ENCODE data around the gene EYS.

The EYS gene

DNA sequence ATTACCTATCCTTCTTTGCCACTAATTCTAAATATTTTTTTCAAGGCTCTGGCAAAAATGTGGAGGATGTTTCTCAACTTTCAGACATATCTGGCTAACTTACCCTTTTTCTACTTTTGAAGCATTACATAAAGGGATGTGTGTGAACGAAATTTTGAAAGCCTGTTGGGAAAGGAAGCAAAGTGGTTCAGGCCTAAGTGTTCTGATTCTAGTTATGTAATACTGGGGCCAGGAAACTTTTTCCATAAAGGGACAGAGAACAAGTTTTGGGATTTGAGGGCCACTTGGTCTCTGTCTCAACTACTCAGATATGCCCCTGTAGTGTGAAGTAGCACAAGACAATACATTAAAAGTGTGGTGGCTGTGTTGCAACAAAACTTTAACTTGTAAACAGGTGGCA lies 1349.6 kb downstream of the EYS start:
- no peak overlapping the region for H3K4me3 ChIP-seq (ENCODE audit: low read depth, low read length)
- no peak for DNase-seq (ENCODE audit: low read depth)

GRCh38 chr6:64347411-64347810 lies 1359.6 kb downstream of the EYS start:
- no peak overlapping the region for H3K4me3 ChIP-seq (ENCODE audit: low read depth, low read length)
- TF ChIP-seq, protein P1, sequence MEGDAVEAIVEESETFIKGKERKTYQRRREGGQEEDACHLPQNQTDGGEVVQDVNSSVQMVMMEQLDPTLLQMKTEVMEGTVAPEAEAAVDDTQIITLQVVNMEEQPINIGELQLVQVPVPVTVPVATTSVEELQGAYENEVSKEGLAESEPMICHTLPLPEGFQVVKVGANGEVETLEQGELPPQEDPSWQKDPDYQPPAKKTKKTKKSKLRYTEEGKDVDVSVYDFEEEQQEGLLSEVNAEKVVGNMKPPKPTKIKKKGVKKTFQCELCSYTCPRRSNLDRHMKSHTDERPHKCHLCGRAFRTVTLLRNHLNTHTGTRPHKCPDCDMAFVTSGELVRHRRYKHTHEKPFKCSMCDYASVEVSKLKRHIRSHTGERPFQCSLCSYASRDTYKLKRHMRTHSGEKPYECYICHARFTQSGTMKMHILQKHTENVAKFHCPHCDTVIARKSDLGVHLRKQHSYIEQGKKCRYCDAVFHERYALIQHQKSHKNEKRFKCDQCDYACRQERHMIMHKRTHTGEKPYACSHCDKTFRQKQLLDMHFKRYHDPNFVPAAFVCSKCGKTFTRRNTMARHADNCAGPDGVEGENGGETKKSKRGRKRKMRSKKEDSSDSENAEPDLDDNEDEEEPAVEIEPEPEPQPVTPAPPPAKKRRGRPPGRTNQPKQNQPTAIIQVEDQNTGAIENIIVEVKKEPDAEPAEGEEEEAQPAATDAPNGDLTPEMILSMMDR (IDR thresholded peaks at IDR 0.05; ENCODE audit: insufficient read depth, low read depth, low read length, missing control alignments), result no peak
- DNase-seq (ENCODE audit: low read depth), result no peak

More for the DNA sequence above, 1349.6 kb downstream of the EYS start:
- TF ChIP-seq, protein P1 (IDR thresholded peaks at IDR 0.05; ENCODE audit: insufficient read depth, low read depth, low read length, missing control alignments), result no peak

- H3K4me3 ChIP-seq (ENCODE audit: low read depth, low read length), result no peak overlapping the region
- TF ChIP-seq, protein P1 (IDR thresholded peaks at IDR 0.05; ENCODE audit: insufficient read depth, low read depth, low read length, missing control alignments), result no peak
- no peak for DNase-seq (ENCODE audit: low read depth)
Measured at GRCh38 chr6:64335195-64335594, 1371.8 kb downstream of the EYS start.

DNA sequence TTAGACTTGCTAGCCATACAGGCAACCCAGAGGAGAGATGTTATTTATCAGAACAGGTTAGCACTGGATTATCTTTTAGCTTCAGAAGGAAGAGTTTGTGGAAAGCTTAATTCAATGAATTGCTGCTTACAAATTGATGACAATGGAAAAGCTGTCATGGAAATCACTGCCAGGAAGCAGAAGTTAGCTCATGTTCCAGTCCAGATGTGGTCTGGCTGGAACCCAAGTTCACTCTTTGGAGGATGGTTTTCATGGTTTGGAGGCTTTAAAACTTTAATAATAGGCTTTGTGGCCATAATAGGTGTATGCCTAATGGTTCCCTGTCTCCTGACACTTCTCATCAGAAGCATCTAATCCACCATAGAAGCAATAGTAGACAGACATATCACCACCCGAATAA lies 1372.4 kb downstream of the EYS start:
- H3K4me3 ChIP-seq (ENCODE audit: low read depth, low read length), result no peak overlapping the region
- DNase-seq (ENCODE audit: low read depth), result no peak
- TF ChIP-seq, protein P1 (IDR thresholded peaks at IDR 0.05; ENCODE audit: insufficient read depth, low read depth, low read length, missing control alignments), result no peak

DNA sequence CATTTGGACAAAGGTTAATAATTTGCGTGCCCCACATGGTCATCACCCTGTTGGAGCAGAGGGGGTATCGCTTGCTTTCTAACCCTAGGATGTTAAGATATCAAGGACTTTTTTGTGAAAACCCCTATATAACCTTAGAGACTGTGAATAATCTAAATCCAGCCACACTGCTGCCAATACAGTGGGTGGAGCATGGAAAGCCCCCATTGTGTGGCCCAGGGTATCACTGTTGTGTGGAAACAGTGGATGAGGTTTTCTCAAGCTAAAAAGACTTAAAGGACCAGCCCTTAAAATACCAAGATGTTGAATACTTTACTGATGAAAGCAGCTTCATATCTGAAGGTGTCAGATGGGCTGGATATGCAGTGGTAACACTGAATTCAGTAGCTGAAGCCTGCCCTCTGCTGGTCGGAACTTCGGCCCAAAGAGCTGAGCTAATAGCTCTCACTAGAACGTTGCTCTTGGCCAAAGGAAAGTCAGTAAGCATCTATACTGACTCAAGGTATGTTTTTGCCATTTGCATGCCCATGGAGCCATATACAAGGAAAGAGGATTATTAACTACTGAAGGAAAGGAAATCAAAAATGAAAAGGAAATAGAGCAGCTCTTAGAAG lies 1376.2 kb downstream of the EYS start:
- TF ChIP-seq, protein P1 (IDR thresholded peaks at IDR 0.05; ENCODE audit: insufficient read depth, low read depth, low read length, missing control alignments), result peak; percentile 73
- peak; percentile 70 for DNase-seq (ENCODE audit: low read depth)

DNA sequence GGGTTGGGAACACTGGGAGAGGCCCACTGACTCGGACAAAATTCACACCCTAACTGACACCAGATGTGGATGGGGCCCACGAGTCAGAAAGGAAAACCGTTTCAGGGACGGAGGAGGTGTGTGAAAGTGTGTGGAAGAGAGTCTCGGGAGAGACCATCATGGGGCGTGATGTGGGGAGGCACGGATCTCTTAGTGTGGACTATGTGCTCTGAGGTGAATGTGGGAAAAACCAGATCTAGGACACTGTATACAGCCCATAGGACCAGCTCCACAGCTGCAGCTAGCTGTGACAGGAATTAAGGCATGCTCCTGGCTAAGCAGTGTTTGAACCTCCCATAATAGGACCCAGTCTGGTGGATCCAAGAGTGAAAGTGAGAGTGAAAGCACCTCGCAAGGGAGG lies 1380.1 kb downstream of the EYS start:
- no peak for DNase-seq (ENCODE audit: low read depth)
- H3K4me3 ChIP-seq (ENCODE audit: low read depth, low read length), result no peak overlapping the region
- TF ChIP-seq, protein P1 (IDR thresholded peaks at IDR 0.05; ENCODE audit: insufficient read depth, low read depth, low read length, missing control alignments), result no peak

More for the DNA sequence above, 1376.2 kb downstream of the EYS start:
- H3K4me3 ChIP-seq (ENCODE audit: low read depth, low read length), result no peak overlapping the region

GRCh38 chr6:64325093-64325492 lies 1381.9 kb downstream of the EYS start:
- DNase-seq (ENCODE audit: low read depth), result no peak
- TF ChIP-seq, protein P1 (IDR thresholded peaks at IDR 0.05; ENCODE audit: insufficient read depth, low read depth, low read length, missing control alignments), result no peak
- no peak overlapping the region for H3K4me3 ChIP-seq (ENCODE audit: low read depth, low read length)
